Measurements from ENCODE around the gene RBM8A.
"Not testable (repeated sequence)": the region's sequence is repeated elsewhere in the genome, so short reads cannot be mapped to it uniquely, and the experiment has no call there.

DNA sequence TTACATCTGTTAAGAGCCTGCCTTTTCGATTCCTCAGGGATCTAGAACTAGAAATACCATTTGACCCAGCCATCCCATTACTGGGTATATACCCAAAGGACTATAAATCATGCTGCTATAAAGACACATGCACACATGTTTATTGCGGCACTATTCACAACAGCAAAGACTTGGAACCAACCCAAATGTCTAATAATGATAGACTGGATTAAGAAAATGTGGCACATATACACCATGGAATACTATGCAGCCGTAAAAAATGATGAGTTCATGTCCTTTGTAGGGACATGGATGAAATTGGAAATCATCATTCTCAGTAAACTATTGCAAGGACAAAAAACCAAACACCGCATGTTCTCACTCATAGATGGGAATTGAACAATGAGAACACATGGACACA, 7.0 kb downstream of the RBM8A start:
- not testable (repeated sequence) for TF ChIP-seq ZFP3 (CRISPR knock-in tag; IDR thresholded peaks at IDR 0.05); ZFP30 (CRISPR knock-in tag; IDR thresholded peaks at IDR 0.05); CREB5 (CRISPR knock-in tag; IDR thresholded peaks at IDR 0.05; ENCODE audit: low read depth)

All from SK-N-SH treated with all-trans-retinoic acid at 6 μM for 48 hours (cell line).